Endothelial cell of umbilical vein (primary cell): ENCODE data around the gene RPS19. TPM values are rescaled to one million over a fixed set of nuclear protein-coding genes. Genes with fewer than 3 reads are reported as not detected.

Source experiments
- BruUV-seq: library from RNA; stranded (reverse); fragments of 400-500 nt; replicated peaks from 2 replicates; lab custom pipeline; 2021; lab: Mats Ljungman, UMichigan
- CTCF ChIA-PET: fragments of 300-600, 350-600 bp; sonication (Branson Sonifier 250); formaldehyde crosslinking; loops from one replicate; lab custom pipeline; 2021; ENCODE audit warnings: antibody characterized with exemption, inconsistent platforms; lab: Charles Lee
- POLR2A ChIA-PET: fragments of 300-600, 350-600 bp; sonication (Branson Sonifier 250); formaldehyde crosslinking; loops from one replicate; lab custom pipeline; 2021; ENCODE audit warnings: antibody characterized with exemption, inconsistent platforms; lab: Charles Lee
- DNase-seq: peaks from one replicate; pipeline ENCODE4 v3.0.0-alpha.2; 2011; ENCODE audit warnings: low read depth, low spot score
- FAIRE-seq: peaks from 2 replicates; lab custom pipeline; 2011; peaks lifted over from hg19 to GRCh38; lab: Jason Lieb, UNC
- H2AFZ ChIP-seq: 2 replicates; pipeline ENCODE4 v1.6.0; 2012; ENCODE audit warnings: low read depth, low read length, control low read depth, inconsistent platforms
- H3K27ac ChIP-seq: 2 replicates; pipeline ENCODE4 v1.5.1; 2011; ENCODE audit warnings: low read depth, mild to moderate bottlenecking, control low read depth, low read length, moderate library complexity; ENCODE audit not compliant: insufficient read depth
- H3K27me3 ChIP-seq, 2 experiments: 2 replicates each; pipeline versions ENCODE4 v1.6.0 to v1.6.1; 2011; ENCODE audit warnings: low read length in 2 of 2, mixed read lengths in 1 of 2; ENCODE audit not compliant: control insufficient read depth in 2 of 2, insufficient read depth in 2 of 2
- H3K36me3 ChIP-seq, 2 experiments: 2 replicates in 1 of 2; 3 replicates in 1 of 2; pipeline ENCODE4 v1.5.1; 2011; ENCODE audit warnings: low read length in 2 of 2, mild to moderate bottlenecking in 1 of 2, moderate library complexity in 1 of 2; ENCODE audit not compliant: control insufficient read depth in 2 of 2, insufficient read depth in 2 of 2; ENCODE audit errors: extremely low read depth in 1 of 2
- H3K4me1 ChIP-seq: 3 replicates; pipeline ENCODE4 v1.5.1; 2011; ENCODE audit warnings: mild to moderate bottlenecking, low read length; ENCODE audit not compliant: control insufficient read depth, insufficient read depth; ENCODE audit errors: extremely low read depth
- H3K4me2 ChIP-seq: 2 replicates; pipeline ENCODE4 v1.6.1; 2011; ENCODE audit warnings: low read length, control low read depth, mixed read lengths; ENCODE audit not compliant: insufficient read depth
- H3K4me3 ChIP-seq, 3 experiments: fragments of 200-600 bp in 1 of 3; sonication (generic), shearing (Covaris generic) in 1 of 3; replicated peaks in 1 of 3; 2 replicates each; pipeline ENCODE4 v1.5.1; 2011 to 2016; ENCODE audit warnings: control low read depth in 3 of 3, low read length in 3 of 3, mild to moderate bottlenecking in 2 of 3, inconsistent platforms in 1 of 3, low read depth in 1 of 3, moderate library complexity in 1 of 3; ENCODE audit not compliant: insufficient read depth in 1 of 3
- H3K79me2 ChIP-seq: 2 replicates; pipeline ENCODE4 v1.6.0; 2012; ENCODE audit warnings: low read length, inconsistent platforms; ENCODE audit not compliant: control insufficient read depth, insufficient read depth
- H3K9ac ChIP-seq: replicated peaks from 2 replicates; pipeline ENCODE3; 2011; ENCODE audit warnings: low read length, control low read depth; ENCODE audit not compliant: insufficient read depth; ENCODE audit errors: extremely low read depth
- H3K9me1 ChIP-seq: replicated peaks from 3 replicates; pipeline ENCODE4 v1.6.0; 2011; ENCODE audit warnings: mild to moderate bottlenecking, low read length; ENCODE audit not compliant: control insufficient read depth, insufficient read depth; ENCODE audit errors: extremely low read depth
- H3K9me3 ChIP-seq: replicated peaks from 2 replicates; pipeline ENCODE4 v1.5.1; 2012; ENCODE audit warnings: low read length, inconsistent platforms; ENCODE audit not compliant: control insufficient read depth, insufficient read depth
- H4K20me1 ChIP-seq: replicated peaks from 2 replicates; pipeline ENCODE3; 2011; ENCODE audit warnings: mild to moderate bottlenecking, low read length; ENCODE audit not compliant: control insufficient read depth, insufficient read depth; ENCODE audit errors: extremely low read depth
- CTCF ChIP-seq, 2 donors: IDR thresholded peaks; 1 replicate in 1 of 2; 2 replicates in 1 of 2; pipeline ENCODE4 v1.5.1; 2011; ENCODE audit warnings: low read length in 2 of 2, mild to moderate bottlenecking in 2 of 2, moderate library complexity in 2 of 2, control low read depth in 1 of 2, inconsistent platforms in 1 of 2, low read depth in 1 of 2; ENCODE audit not compliant: insufficient read depth in 1 of 2; ENCODE audit errors: extremely low read depth in 1 of 2
- EZH2 ChIP-seq: IDR thresholded peaks from 2 replicates; pipeline ENCODE4 v1.6.1; 2012; ENCODE audit warnings: borderline replicate concordance, low read depth, mild to moderate bottlenecking, moderate library complexity, low read length, inconsistent platforms; ENCODE audit not compliant: severe bottlenecking
- FOS ChIP-seq: IDR thresholded peaks from 2 replicates; pipeline ENCODE4 v1.6.1; 2011; ENCODE audit warnings: mild to moderate bottlenecking, low read length, moderate library complexity, borderline replicate concordance; ENCODE audit not compliant: insufficient read depth
- GATA2 ChIP-seq: IDR thresholded peaks from 2 replicates; pipeline ENCODE4 v1.7.0; 2011; ENCODE audit warnings: low read depth, mild to moderate bottlenecking, moderate library complexity, mixed read lengths, low read length; ENCODE audit not compliant: insufficient read length, insufficient read depth
- JUN ChIP-seq: IDR thresholded peaks from 2 replicates; pipeline ENCODE4 v1.6.1; 2011; ENCODE audit warnings: borderline replicate concordance, low read depth; ENCODE audit not compliant: insufficient read length, insufficient read depth
- MAX ChIP-seq: IDR thresholded peaks from 2 replicates; pipeline ENCODE4 v1.6.1; 2011; ENCODE audit not compliant: insufficient read depth, insufficient read length
- MYC ChIP-seq: IDR thresholded peaks from one replicate; pipeline ENCODE4 v1.6.1; 2011; ENCODE audit warnings: mild to moderate bottlenecking, low read depth, low read length
- POLR2A ChIP-seq: IDR thresholded peaks from 2 replicates; pipeline ENCODE4 v1.6.1; 2012; ENCODE audit warnings: low read depth, mild to moderate bottlenecking, control low read depth, low read length
- POLR2AphosphoS5 ChIP-seq: IDR thresholded peaks from 2 replicates; pipeline ENCODE4 v1.6.1; 2012; ENCODE audit warnings: low read depth, mild to moderate bottlenecking, control low read depth, low read length, moderate library complexity; ENCODE audit not compliant: insufficient read depth
- dilution Hi-C: fragments of 300-500 bp; cut with MboI; formaldehyde crosslinking; loops from one replicate; pipeline ENCODE4 v1.15.0; 2019; ENCODE audit warnings: low sequenced_read_pairs; ENCODE audit not compliant: extremely low pct_ligation_motif_present
- intact Hi-C: fragments of 100-400 bp; cut with micrococcal nuclease; formaldehyde crosslinking; loops from one replicate; pipeline ENCODE4 v1.10.0; 2022
- polyA plus RNA-seq, 4 experiments: library from polyadenylated mRNA; depleted of rRNA in 3 of 4; stranded (reverse) in 3 of 4; unstranded in 1 of 4; fragments of >200 nt; gene quantifications; 2 replicates each; pipeline versions ENCODE4 v1.2.1 to v1.2.3, GENCODE V29; 2011 to 2012; ENCODE audit warnings: missing spikeins in 1 of 4
- total RNA-seq: library from RNA; stranded (reverse); gene quantifications from 2 replicates; pipeline ENCODE4 v1.2.3, GENCODE V29; 2021

The RPS19 gene
- total and polyA plus RNA-seq, 2 donors (not counting 3 experiments of a cell fraction or from before 2014, with no cell fraction given) = 2,234 to 4,353 TPM

- Histone ChIP-seq H3K9ac (no peak overlapping the region), H3K36me3 (no peaks in the 10 kb centered on the region), H3K79me2 (no peaks in the 10 kb centered on the region), H3K9me3 (no peaks in the 10 kb centered on the region), H3K4me3 (no peak overlapping the region), H3K9me1 (no peaks in the 10 kb centered on the region), H3K4me1 (no peaks in the 10 kb centered on the region), H2AFZ (no peak overlapping the region), H3K4me2 (no peak overlapping the region), H4K20me1 (no peaks in the 10 kb centered on the region), H3K27ac (no peak overlapping the region), H3K27me3 (peaks cover 0 to 2% of the 10 kb centered on the region in 2 experiments)
- ChIA-PET POLR2A (no interaction called here), CTCF (interaction anchor here (1.1 kb wide), 1 partner anchor 12 kb away, joined by 3 read pairs; no protein-coding TSS in a partner anchor)
- BruUV-seq = no TSS peak
- DNase-seq = no peak
- FAIRE-seq = no peak
- intact Hi-C loops (loop anchor here (5.0 kb wide), 1 partner anchor 47 kb away; no protein-coding TSS in a partner anchor), dilution Hi-C loops (no loop called here)
- TF ChIP-seq POLR2A (no peak), EZH2 (no peak), GATA2 (no peak), MAX (no peak), FOS (no peak), MYC (no peak), CTCF (IDR thresholded peaks at IDR 0.05; ENCODE audit: extremely low read depth in 1 of 2, insufficient read depth in 1 of 2, low read depth in 1 of 2, low read length in 2 of 2) (no peak), POLR2AphosphoS5 (no peak), JUN (no peak)
These were observed 20.8 kb upstream of the RPS19 start for GRCh38 chr19:41839211-41839610.
